Measurements from ENCODE around the gene PLA2G10.
"Not testable (repeated sequence)": the region's sequence is repeated elsewhere in the genome, so short reads cannot be mapped to it uniquely, and the experiment has no call there.

The PLA2G10 gene

DNA sequence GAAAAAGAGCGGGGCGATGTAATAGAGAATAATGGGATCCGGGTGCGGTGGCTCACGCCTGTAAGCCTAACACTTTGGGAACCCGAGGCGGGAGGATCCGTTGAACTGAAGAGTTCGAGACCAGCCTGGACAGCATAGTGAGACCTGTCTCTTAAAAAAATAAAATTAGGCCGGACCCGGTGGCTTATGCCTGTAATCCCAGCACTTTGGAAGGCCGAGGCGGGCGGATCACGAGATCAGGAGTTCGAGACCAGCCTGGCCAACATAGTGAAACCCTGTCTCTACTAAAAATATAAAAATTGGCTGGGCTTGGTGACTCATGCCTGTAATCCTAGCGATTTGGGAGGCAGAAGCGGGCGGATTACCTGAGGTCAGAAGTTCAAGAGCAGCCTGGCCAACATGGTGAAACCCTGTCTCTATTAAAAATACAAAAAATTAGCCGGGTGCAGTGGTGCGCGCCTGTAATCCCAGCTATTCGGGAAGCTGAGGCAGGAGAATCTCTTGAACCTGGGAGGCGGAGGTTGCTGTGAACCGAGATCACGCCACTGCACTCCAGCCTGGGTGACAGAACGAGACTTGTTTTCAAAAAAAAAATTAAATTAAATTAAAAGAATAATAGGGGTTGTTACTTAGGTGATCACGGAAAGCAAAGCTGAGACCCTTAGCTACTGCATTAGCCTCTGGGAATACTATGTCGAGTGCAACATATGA, 63.3 kb downstream of the PLA2G10 start:
- not testable (repeated sequence) for H3K27me3 ChIP-seq (ENCODE audit: low read depth, low read length); H3K9me3 ChIP-seq (ENCODE audit: control insufficient read depth in 1 of 2, low read length in 2 of 2)
- Histone ChIP-seq H3K4me3 (ENCODE audit: low read depth in 1 of 2, low read length in 2 of 2) (peak overlapping the region; percentile 78 to 86), H3K27ac (ENCODE audit: low read length) (peak overlapping the region; percentile 89), H3K36me3 (ENCODE audit: control insufficient read depth in 1 of 2, insufficient read depth in 2 of 2, low read length in 2 of 2) (peaks cover 13 to 19% of the 10 kb centered on the region in 2 donors), H3K4me1 (ENCODE audit: control insufficient read depth in 1 of 2, insufficient read depth in 2 of 2, low read length in 2 of 2) (peaks cover 12 to 34% of the 10 kb centered on the region in 2 donors)

DNA sequence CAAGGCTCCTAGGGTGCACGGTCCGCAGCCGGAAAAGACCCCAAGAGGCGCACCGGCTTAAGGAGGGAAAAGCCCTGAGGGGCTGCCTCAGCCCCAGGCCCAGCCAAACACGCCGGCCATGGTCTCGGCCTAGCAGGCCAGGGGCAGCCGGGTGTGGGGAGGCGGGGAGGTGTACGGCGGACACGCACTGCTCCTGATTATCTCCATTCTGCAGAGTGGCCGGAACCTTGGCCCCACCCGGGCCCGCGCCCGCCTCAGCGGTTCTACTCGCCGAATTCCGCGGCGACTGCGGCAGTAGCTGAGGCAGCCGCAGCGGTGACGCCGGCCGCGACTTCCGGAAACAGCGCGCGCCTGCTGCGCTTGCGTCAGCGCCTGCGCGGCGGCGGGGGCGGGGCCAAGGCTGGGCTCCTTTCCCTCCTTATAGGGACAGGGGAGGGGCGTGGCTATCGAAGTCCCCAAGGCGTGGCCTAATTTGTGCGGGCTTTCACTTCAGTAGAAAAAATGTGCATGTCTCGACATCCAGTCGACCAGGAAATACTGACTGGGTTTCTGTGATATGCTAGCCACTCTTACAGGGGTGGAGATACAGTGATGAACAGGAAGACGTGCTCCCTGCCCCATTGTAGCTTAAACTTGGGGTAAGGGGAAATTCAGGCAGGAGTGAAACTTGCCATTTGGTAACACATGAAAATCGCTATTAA, 64.0 kb downstream of the PLA2G10 start, which contains the start of gene PARN:
Gene PARN, minus strand, starts transcription at position 342 of the 701 bp plus-strand sequence. Its CDS starts 135 bp downstream, at position 207.
- no peaks in the 10 kb centered on the region for H3K27me3 ChIP-seq (ENCODE audit: low read depth, low read length)
- peaks cover 16 to 26% of the 10 kb centered on the region in 2 donors for H3K36me3 ChIP-seq (ENCODE audit: control insufficient read depth in 1 of 2, insufficient read depth in 2 of 2, low read length in 2 of 2)
- H3K4me3 ChIP-seq (ENCODE audit: low read depth in 1 of 2, low read length in 2 of 2) = peak within 1 kb of the TSS; percentile 78 to 86
- no peaks in the 10 kb centered on the region for H3K9me3 ChIP-seq (ENCODE audit: control insufficient read depth in 1 of 2, low read length in 2 of 2)
- peak within 1 kb of the TSS; percentile 89 for H3K27ac ChIP-seq (ENCODE audit: low read length)
- peaks cover 9 to 27% of the 10 kb centered on the region in 2 donors for H3K4me1 ChIP-seq (ENCODE audit: control insufficient read depth in 1 of 2, insufficient read depth in 2 of 2, low read length in 2 of 2)

DNA sequence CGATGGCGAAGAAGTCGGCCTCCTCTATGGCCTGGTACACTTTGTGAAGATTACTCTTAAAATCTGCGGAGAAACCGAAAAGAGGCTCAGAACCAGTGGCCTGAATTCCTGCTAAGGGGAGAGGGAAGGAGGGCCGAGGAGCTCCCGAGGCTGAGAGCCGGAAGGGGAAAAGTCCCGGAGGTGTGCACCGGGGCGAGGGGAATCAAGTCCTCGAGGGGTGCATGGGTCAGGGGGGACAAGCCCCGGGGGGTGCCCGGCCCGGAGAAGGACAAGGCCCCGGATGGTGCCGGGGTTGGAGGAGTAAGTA, 64.5 kb downstream of the PLA2G10 start:
- H3K27ac ChIP-seq (ENCODE audit: low read length) = peak overlapping the region; percentile 81
- H3K9me3 ChIP-seq (ENCODE audit: control insufficient read depth in 1 of 2, low read length in 2 of 2) = no peaks in the 10 kb centered on the region

DNA sequence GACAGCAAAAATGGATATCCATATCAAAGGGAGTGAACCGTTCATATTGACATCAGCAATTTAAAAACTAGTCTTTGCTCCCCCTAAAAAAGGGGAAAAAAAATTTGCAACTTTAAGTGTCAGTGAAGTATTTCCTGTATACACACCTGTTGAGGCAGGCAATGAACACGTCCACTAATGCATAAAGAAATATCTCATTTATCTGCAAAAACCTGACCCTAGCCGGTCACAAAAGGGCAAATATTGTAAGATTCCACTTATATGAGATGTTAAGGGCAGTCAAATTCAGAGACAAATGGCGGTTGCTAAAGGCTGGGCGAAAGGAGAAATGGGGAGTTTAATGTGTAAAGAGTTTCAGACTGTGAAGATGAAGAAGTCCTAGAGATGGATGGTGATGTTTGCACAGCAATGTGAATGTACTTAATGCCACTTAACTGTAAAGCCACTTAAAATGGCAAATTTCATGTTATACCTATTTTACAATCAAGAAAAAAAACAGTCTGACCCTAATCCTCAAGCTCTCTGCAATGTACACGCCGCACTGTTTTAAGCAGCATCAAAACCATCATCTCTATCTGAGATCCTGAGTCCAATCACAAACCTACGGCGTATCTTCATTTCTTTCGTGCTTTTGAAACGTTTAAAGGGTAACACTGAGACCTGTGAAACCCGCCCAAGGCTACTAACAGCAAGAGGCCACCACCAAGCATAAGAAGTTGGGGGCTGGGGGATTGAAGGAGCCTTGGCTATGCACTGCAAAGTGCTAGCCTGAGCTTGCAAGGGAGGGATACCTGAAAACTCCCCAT, 65.1 kb downstream of the PLA2G10 start:
- H3K4me1 ChIP-seq (ENCODE audit: control insufficient read depth in 1 of 2, insufficient read depth in 2 of 2, low read length in 2 of 2) = peaks cover under 1 to 17% of the 10 kb centered on the region in 2 donors

More for the DNA sequence above, 64.5 kb downstream of the PLA2G10 start:
- H3K36me3 ChIP-seq (ENCODE audit: control insufficient read depth in 1 of 2, insufficient read depth in 2 of 2, low read length in 2 of 2) = peaks cover 16 to 31% of the 10 kb centered on the region in 2 donors
- H3K4me1 ChIP-seq (ENCODE audit: control insufficient read depth in 1 of 2, insufficient read depth in 2 of 2, low read length in 2 of 2) = peaks cover 6 to 23% of the 10 kb centered on the region in 2 donors
- peak overlapping the region; percentile 78 to 86 for H3K4me3 ChIP-seq (ENCODE audit: low read depth in 1 of 2, low read length in 2 of 2)
- no peaks in the 10 kb centered on the region for H3K27me3 ChIP-seq (ENCODE audit: low read depth, low read length)

DNA sequence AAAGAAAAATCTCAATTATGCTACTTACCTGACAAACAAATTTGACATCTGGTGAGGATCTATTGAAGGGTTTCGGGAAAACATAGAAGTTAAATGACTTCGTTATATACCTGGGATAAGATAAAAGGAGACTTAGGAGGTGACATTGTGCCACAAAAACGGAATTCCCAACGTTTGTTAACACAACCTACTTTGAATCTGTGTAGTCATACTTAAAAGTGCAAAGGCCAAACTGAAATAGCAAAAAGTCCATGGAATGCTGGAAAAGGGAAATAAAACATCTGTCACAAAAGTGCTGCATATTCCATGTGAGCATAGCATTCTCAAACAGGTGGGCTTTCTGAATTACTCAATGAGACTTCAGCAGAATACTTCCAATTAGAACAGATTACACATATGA, 67.0 kb downstream of the PLA2G10 start:
- H3K27me3 ChIP-seq (ENCODE audit: low read depth, low read length) = no peaks in the 10 kb centered on the region
- H3K4me1 ChIP-seq (ENCODE audit: control insufficient read depth in 1 of 2, insufficient read depth in 2 of 2, low read length in 2 of 2) = peaks cover 0 to 15% of the 10 kb centered on the region in 2 donors
- H3K4me3 ChIP-seq (ENCODE audit: low read depth in 1 of 2, low read length in 2 of 2) = no peak overlapping the region
- no peaks in the 10 kb centered on the region for H3K9me3 ChIP-seq (ENCODE audit: control insufficient read depth in 1 of 2, low read length in 2 of 2)
- H3K36me3 ChIP-seq (ENCODE audit: control insufficient read depth in 1 of 2, insufficient read depth in 2 of 2, low read length in 2 of 2) = peaks cover 16 to 39% of the 10 kb centered on the region in 2 donors
- no peak overlapping the region for H3K27ac ChIP-seq (ENCODE audit: low read length)

More for the DNA sequence above, 65.1 kb downstream of the PLA2G10 start:
- no peaks in the 10 kb centered on the region for H3K27me3 ChIP-seq (ENCODE audit: low read depth, low read length)
- H3K27ac ChIP-seq (ENCODE audit: low read length) = peak overlapping the region; percentile 81
- no peaks in the 10 kb centered on the region for H3K9me3 ChIP-seq (ENCODE audit: control insufficient read depth in 1 of 2, low read length in 2 of 2)
- peaks cover 16 to 31% of the 10 kb centered on the region in 2 donors for H3K36me3 ChIP-seq (ENCODE audit: control insufficient read depth in 1 of 2, insufficient read depth in 2 of 2, low read length in 2 of 2)
- peak overlapping the region; percentile 78 to 86 for H3K4me3 ChIP-seq (ENCODE audit: low read depth in 1 of 2, low read length in 2 of 2)

Data from muscle layer of duodenum (tissue), 2 donors.